GOT3 (cell line): Measurements from ENCODE around the gene KRT86.
A peak's percentile ranks its signal among the peaks of the same experiment; 100 is the strongest.
"Not testable (repeated sequence)": the region's sequence is repeated elsewhere in the genome, so short reads cannot be mapped to it uniquely, and the experiment has no call there.

Source experiments
- DNase-seq: peaks from one replicate; lab custom pipeline; 2025; ENCODE audit warnings: mixed read lengths; lab: John Stamatoyannopoulos, UW

The KRT86 gene

DNA sequence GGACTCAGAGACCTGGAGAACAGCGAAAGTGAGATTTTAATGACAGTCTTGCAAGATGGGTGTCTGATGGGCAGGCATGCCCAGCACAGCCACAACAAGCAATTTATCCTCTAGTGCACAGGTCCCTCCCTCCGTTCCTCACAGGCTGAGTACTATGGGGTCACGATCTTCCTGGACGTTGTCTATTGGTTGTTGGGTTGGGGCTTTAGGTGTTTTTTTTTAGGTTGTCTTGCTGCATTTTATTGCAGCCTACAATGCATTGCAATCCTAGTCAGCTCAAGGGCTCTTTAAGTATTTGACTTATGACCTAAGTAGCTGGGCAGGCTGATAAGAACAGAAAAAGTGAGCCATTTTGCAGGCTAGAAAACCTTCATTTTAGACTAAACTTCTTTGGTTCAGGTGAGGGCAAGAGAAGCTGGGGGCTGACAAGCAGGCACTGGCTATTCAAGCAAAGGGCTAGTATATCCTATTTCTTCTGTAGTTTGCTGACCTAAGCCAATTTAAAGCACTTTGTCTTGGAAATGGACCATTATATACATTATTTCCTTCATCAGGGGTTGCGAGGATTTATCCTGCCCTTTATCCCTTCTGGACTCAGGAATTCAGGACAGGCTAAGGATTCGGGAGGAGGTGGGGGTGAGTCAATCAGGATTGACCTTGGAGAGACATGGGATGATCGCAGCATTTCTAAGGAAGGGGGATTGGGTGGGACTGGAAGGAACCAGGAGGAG, 35.4 kb upstream of the KRT86 start:
- no peak for DNase-seq

DNA sequence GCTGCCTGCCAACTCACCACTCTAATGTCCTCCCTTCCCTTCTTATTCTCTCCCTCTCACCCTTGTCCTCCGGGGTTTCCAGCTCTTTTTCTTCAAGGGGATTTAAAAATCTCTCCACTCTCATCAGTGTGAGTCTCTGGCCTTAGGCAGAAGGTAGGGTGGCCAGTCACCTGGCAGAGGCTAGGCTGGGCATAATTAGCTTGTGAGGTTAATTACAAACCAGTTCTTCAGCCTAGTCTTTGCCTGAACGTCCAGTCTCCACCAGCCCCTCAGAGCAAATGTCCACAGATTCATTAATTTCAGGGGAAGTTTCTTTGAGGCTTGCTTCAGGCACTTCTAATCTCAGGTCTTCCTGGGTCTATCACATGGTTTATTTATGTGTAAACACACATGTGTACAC, 34.7 kb upstream of the KRT86 start:
- DNase-seq: no peak

GRCh38 chr12:52240247-52240646, 34.2 kb upstream of the KRT86 start:
- not testable (repeated sequence) for DNase-seq

- no peak for DNase-seq
Measured at GRCh38 chr12:52241205-52241842, 33.1 kb upstream of the KRT86 start.

GRCh38 chr12:52242442-52243258, 31.8 kb upstream of the KRT86 start:
- no peak for DNase-seq

- DNase-seq: no peak
Measured at GRCh38 chr12:52243259-52243855, 31.1 kb upstream of the KRT86 start.

DNA sequence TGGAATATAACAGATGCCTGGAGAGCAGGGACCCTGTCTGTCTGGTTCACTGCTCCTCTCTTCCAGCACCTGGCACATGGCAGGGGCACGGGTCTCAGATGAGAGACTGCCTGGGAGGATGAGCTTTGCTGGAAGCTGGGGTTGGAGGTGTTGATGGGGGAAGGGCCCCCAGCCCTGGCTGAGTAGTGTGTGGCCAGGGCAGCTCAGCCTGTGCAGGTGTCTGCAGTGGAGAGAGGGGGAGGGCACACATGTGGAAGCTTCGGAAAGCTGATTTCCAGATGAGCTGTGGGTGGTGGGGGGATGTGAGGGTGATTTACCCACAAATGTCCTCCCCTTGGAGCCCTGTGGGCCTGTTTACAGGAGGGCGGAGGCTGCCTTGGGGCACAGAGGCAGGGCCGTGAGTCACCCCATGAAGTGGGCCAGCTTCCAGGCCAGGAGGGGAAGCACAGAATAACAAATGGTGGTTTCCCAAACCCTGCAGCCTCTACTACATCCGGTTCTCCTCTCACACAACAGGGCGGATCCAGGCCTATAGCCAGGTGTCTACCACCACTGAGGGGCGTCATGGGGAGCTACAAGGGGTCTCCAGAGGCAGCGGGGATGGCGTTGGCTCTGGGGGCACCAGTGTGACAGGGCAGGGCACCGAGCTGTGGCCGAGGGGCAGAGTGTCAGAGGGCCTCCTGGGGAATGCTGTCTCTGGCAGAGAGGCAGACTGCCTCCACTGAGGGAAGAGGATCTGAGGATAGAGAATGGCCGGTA, 30.4 kb upstream of the KRT86 start:
- DNase-seq: peak; percentile 22

GRCh38 chr12:52244615-52244994, 29.8 kb upstream of the KRT86 start:
- no peak for DNase-seq

DNA sequence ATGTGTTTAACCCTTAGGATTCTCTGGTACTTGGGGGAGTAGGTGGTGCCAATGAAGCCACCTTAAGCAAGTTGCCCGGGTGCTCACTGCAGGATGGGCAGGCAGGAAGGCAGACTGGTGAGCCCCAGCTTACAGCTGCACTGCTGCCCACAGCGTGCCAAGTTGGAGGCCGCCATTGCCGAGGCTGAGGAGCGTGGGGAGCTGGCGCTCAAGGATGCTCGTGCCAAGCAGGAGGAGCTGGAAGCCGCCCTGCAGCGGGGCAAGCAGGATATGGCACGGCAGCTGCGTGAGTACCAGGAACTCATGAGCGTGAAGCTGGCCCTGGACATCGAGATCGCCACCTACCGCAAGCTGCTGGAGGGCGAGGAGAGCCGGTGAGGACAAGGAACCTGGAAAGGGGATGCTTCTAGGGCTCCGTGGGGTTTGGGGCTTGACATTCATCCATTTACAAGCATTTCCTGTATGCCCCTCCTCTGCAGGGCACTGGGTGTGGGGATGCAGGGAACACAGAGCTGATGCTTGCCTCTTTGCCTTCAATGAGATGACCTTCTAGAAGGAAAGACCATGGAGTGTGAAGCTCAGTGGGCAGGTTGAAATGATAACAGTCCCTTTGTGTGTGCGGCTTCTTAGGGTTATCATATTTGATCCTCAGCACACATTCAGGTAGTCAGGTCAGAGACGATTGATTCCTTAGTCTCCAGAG, 29.0 kb upstream of the KRT86 start:
- DNase-seq: no peak

- DNase-seq: no peak
Measured at GRCh38 chr12:52245962-52246569, 28.4 kb upstream of the KRT86 start.

GRCh38 chr12:52246720-52247621, 27.5 kb upstream of the KRT86 start:
- DNase-seq: no peak

- DNase-seq: no peak
Measured at GRCh38 chr12:52247622-52248540, 26.6 kb upstream of the KRT86 start.

GRCh38 chr12:52248541-52249461, 25.6 kb upstream of the KRT86 start:
- no peak for DNase-seq

- no peak for DNase-seq
Measured at GRCh38 chr12:52249511-52250047, 24.9 kb upstream of the KRT86 start.

DNA sequence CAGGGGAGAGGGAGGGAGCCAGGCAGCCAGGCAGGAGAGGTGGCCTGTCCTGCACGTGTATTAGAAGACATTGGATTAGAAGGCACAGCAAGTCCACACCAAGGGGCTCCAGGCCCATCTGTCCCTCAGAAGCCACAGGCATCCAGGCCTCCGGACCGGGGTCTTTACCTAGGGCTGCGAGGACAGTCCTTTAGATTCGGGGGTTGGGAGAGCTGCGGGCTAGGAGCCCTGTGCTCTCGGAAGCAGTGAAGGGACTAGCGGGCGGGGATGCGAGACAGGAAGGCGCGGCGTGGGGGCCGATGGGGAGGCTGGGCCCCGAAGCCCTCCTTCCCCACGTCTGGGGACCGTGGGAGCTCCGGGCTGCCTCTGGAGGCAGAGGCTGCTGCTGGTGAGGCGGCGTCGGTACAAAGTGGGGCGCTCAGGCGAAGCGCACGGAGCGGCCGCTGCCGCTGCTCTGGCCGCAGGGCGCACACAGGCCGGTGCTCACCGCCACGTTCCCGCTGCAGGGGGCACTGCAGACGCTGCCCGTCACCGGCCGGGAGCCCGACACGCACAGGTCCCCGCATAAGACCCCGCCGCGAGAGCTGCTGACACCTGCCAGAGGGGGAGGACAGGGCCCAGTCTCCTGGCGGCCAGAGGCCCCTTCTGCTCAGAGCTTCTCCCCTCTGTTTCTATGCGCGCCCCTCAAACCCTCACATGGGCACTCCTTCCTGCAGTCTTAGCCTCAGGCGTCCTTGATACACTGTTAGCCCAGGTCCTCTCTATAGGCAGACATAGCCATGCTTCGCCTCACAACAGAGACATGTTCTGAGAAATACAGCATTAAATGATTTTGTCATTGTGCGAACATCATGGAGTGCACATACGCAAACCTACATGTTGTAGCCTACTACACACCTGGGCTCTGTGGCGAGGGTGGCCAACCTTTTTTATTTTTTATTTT, 24.1 kb upstream of the KRT86 start:
- DNase-seq: no peak
